Amniotic stem cell (primary cell): ENCODE data around the gene CCDC178.

ENCODE experiments used
- DNase-seq: peaks from one replicate; lab custom pipeline; 2025; lab: John Stamatoyannopoulos, UW

CCDC178 gene

GRCh38 chr18:32911660-32912284 is 528.7 kb downstream of the CCDC178 start:
- DNase-seq: no peak

DNA sequence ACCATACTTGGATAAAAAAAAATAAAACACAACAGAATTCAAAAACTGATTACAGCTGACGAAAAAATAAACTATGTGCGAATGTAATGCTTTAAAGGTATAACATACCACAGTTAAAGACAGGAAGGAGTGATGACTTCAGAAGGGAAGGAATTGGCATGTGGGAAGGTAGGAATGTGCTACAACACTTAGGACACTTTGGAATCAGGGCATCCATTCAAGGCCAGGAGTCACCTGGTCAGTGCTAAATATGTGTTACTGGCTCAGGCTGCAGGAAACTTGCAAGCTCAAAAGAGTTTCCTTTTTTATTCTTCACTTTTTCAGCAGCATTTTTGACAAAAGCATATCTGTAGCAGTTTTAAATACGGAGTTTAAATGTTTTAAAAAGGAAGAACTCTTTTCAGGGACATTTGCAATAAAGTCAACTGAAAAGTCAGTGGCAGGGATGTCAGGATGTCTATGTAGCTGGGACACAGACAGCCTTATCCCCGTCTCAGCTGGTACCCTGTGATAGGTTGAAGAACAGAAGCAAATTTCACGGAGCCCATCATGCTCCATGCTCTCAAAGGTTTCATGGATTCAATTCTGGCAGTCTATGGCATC is 529.7 kb downstream of the CCDC178 start:
- DNase-seq: no peak

- DNase-seq: no peak
These were observed 530.5 kb downstream of the CCDC178 start for GRCh38 chr18:32909798-32910561.

DNA sequence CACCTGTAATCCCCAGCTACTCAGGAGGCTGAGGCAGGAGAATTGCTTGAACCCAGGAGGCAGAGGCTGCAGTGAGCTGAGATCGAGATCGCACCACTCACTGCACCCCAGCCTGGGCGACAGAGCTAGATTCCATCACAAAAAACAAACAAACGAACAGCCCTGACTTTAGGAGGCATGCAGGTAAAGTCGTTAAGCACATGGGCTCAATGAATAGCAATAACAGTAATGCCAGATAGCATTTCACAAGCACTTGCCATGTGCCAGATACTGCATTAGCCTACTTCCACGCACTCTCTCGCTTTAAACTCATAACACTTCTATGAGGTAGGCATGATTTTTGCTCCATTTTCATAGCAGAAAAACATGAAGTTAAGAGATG is 532.1 kb downstream of the CCDC178 start:
- no peak for DNase-seq

DNA sequence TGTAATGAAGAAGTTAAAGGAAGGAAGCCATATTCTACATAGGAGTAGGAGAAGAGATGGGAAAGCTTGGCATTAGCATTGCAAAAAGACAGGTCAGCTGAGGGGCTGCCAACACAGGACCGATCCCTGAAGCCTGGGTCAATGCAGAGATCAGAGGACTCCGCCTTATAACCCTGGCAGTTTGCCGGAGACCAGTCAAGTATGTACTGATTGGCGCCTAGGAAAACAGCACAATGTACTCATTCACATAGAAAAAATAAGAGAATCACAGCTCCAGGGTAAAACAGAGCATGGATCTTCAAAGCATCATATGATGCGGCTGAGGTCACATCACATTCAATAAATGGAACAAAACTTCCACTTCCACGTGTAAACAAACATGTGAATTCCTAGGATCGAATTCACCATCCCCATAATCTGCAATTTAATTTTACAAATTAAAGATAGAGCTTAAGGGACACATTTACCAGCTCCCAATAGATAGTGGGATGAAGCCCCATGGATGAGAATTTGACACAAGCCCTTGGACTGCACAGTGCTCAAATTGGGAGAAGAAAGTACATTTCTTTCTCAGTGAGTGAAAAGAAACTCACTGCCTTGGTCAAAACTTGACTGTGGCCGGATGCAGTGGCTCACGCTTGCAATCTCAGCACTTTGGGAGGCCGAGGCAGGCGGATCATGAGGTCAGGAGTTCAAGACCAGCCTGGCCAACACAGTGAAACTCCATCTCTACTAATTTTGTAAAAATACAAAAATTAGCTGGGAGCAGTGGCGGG is 532.7 kb downstream of the CCDC178 start:
- DNase-seq: no peak

- DNase-seq: no peak
These were observed 533.3 kb downstream of the CCDC178 start for GRCh38 chr18:32907311-32907585.

DNA sequence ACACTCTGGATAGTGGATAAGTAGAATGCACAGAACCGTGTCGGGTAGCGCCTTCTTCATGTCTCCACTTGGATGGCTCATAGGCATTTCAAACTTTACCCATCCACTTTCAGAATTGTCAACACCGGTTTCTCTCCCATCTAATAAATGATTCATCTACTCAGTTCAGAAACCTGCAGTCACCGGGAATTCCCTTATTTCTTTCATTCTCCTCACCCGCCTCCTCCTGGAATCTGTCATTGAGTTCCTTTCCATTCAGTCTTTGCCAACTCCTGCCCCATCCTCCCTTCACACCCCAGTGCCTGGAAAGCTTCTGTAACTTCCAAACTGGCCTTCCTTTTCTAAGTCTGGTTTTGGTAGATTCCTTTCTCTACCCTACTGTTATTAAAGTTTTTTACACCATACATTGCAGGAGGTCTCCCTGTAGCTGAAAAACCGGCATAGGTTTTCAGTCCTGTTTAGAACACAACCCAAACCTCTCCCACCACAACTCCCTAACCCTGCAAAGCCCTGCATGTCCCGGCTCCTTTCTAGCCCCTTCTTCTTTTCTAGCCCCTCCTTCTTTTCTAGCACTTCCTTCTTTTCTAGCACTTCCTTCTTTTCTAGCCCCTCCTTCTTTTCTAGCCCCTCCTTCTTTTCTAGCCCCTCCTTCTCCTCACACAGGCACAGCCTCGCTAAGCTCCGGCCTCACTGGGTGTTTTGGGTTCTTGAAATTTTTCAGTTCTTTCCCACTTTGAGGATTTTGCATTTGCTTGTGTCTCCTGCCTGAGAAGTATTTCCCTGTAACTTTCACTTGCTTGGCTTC is 533.8 kb downstream of the CCDC178 start:
- DNase-seq: no peak

DNA sequence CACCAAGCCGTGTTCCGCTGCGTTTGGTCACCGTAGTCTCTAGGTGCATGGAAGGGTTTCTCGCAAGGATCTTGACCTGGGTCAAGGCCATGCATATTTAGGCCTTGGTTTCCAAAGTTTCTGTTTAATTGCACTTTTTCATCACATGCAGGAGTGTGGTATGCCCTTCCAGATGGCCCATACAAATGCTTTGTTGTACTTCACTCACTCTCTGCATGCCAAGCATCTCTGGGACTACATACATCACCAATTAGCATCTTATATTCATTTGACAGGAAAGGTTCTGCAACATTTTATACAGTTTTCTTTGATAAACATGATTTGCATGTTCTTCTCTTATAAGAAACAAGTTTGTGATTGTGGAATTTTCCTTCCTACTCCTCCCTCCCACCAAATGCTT is 534.9 kb downstream of the CCDC178 start:
- DNase-seq: no peak

- DNase-seq: no peak
These were observed 537.8 kb downstream of the CCDC178 start for GRCh38 chr18:32902568-32903330.

- DNase-seq: no peak
These were observed 540.7 kb downstream of the CCDC178 start for GRCh38 chr18:32899819-32900218.

- DNase-seq: no peak
These were observed 543.6 kb downstream of the CCDC178 start for GRCh38 chr18:32896776-32897547.

- DNase-seq: no peak
These were observed 546.6 kb downstream of the CCDC178 start for GRCh38 chr18:32893915-32894314.

DNA sequence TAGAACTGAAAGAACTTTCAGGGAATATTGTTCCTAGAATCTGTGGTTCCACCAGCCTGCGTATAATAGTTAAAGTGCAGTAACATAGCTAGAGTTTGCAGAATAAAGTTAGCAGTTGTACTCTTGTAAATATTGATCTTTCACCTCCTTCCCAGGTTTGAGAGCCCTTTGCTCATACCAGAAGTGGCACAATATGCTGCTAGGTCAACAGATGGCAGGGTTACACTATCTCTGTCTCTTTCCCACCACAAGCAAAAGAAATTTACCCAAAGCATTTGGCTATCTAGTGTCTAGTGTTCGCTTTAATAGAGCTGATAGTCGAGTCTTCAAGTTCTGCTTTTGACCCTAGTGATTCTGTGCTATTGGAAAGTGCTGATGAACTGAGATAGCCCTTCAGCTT is 548.7 kb downstream of the CCDC178 start:
- no peak for DNase-seq

GRCh38 chr18:32891130-32891529 is 549.4 kb downstream of the CCDC178 start:
- DNase-seq: no peak

DNA sequence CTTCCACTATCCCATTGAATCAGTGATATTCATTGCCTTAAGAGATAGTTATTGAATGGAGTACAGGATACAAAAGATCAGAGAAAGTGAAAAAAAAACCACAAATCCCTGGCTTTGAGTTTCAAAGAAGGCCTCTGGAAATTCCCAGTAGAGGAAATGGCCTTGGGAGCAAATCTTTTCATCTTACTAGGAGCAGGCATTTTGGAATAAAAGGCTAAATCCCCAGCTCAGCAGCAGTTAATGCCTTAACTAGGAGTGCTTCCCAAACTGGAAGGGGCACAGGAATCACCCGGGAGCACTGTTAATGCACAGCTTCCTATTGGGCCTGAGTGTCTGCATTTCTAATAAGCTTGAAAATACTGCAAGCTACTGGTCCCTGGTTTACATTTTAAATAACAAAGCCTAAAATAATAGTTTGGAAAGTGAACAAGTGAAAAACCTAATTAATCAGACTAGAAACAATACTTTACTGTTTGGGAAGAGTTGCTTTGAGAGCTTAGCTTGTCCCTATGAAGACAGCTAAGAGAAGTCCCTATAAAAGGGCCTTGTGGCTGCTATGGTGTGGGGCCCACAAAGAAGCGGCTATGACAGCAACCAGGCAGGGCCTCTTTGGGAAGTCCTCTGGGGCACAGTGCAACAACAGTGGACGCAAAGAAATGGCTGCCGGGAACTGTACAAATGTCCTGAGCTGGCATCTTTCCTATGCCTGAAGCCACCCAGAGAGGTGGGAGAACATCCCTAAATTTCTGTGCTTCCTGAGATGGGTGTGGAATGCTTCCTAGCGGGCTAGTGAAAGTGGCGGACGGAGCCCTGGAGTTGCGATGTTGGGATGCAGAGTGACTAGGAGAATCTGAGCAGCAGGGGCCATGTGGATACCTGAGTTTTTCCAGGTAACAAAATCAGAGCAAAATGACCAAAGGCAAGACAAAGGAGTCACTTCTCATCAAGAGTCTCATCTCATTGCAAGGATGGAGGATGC is 550.6 kb downstream of the CCDC178 start:
- no peak for DNase-seq

GRCh38 chr18:32888306-32888705 is 552.2 kb downstream of the CCDC178 start:
- no peak for DNase-seq
